Stimulated activated CD8-positive, alpha-beta memory T cell treated with anti-CD3 and anti-CD28 coated beads, Interleukin-15, amount 100 ng/mL, for 48 hours (primary cell): ENCODE data around the gene SLC26A1.
"Not testable (repeated sequence)": the region's sequence is repeated elsewhere in the genome, so short reads cannot be mapped to it uniquely, and the experiment has no call there.

ENCODE experiments used
- DNase-seq, 2 donors: peaks; one replicate each; pipeline ENCODE4 v3.0.0-alpha.2; 2020; ENCODE audit warnings: low read depth in 2 of 2

Gene SLC26A1

DNA sequence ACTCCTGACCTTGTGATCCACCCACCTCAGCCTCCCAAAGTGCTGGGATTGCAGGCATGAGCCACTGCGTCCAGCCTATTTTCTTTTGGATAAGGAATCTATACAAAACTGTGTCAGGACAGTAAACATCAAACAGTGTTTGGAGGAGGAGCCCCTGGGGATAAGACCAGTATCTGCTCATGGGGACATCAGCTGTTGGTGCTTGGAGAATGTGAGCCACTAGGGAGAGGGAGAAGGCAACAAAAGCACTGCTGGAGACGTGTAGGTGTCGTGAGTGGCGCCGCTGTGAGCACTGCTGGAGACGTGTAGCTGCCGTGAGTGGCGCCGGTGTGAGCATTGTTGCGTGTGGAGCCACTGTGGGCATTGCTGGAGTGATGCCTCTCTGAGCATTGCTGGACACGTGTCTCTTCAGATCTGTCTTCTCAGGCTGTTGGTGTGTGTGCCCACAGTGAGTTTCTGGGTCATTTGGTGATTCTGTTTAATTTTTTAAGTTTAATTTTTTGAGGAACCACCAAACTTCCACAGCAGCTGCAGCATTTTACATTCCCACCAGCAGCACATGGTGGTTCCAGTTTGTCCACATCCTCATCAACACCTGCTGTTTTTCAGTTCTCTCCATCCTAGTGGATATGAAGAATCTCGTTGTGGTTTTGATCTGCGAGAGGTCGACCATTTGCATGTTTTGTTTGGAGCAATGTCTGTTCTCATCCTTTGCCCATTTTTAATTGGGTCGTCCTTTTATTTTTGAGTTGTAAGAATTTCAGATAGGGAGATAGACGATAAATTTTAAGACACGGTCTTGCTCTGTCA is 38.8 kb downstream of the SLC26A1 start:
- no peak for DNase-seq

DNA sequence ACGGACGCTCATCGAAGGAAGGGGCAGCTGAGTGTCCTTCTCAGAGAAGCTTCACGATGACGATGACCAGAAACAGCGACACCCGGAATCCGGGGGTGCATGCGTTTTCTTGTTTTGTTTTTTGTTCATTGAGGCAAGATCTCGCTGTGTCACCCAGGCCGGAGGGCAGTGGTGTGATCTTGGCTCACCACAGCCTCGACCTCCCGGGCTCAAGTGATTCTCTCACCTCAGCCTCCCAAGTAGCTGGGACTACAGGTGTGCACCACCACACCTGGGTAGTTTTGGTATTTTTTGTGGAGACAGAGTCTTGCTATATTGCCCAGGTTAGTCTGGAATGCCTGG is 39.7 kb downstream of the SLC26A1 start:
- DNase-seq = no peak

DNA sequence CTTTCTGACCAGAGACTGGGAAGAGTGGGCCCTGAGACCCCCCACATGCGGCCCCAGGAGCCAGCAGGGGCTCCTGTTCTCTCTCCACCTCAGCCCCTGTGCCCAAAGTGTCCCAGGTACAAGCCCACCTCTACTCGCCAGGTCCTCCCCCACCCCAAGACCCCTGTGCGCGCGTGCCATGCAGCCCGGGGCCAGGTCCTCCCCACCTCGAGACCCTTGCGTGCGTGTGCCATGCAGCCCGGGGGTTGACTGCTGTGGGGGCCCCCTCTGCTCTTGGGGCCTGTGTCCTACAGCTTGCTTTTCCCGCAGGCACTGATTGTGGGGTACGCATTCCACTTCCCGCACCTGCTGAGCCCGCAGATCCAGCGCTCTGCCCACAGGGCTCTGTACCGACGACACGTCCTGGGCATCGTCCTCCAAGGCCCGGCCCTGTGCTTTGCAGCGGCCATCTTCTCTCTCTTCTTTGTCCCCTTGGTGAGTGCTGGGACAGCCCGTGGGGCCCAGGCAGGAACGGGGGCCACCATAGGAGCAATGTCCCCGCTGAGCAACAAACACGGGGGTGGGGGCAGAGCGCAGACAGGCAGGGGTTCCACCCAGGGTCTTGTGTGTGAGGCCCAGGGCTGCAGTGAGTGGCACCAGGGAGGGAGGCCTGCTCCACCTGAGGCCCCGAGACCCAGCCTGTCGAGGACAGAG is 40.2 kb downstream of the SLC26A1 start:
- no peak for DNase-seq

DNA sequence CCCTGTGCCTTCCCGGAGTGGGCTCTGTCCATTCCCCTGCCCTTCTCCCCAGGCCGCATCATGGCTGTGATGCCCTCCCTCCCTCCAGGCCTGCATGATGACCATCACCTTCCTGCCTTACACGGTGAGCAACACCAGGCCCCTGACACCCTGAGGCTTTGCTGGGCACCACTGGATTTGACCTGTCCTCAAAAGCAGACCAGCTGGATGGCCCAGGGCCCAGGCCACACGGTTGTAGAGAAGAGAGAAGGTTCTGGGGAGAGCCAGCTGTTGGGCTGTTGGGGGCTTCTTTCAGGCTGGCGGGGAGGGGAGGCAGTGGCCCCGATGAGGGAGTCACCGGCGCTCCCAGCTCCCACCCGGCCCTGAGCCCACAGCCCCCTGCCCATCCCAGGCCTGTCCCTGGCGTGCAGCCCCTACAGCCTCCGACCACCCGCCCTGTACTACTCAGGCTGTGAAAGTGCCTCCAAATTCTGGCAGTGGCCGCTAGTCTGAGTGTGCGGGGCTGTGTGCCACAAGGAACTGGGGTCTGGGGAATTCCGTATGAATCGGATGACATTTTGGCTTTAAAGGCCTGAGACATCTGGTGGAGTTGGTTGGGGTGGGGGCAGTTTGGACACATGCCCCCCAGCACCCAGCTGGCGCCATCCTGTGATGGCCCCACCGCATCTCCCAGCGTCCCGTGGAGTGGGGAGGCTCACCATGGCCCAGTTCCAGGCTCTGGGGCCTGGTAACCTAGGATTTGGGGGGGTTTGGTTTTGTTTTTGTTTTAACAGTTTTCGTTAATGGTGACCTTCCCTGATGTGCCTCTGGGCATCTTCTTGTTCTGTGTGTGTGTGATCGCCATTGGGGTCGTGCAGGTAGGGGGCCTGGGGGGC is 41.4 kb downstream of the SLC26A1 start:
- no peak for DNase-seq

- no peak for DNase-seq
These were observed 42.0 kb downstream of the SLC26A1 start for GRCh38 chr4:951186-951585.

- no peak for DNase-seq
These were observed 42.8 kb downstream of the SLC26A1 start for GRCh38 chr4:950136-951020.

DNA sequence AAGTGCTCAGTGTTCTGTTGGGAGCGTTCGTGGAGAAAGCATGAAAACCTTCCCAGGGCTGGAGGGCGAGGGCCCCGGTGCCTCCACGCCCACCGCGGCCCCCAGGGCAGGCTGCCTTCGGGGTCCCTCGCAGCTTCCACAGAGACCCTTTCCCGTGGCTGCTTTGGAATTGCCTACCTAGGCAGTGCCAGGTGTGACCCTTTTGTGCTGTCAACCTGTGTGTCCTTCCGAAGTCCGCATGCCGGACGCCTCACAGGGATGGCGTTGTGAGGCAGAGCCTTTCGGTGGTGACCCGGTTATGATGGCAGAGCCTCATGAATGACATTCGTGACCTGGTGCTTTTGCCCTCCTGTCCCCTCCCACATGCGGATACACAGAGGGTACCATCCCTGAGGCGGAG is 43.5 kb downstream of the SLC26A1 start:
- no peak for DNase-seq

GRCh38 chr4:948936-949300 is 44.3 kb downstream of the SLC26A1 start:
- no peak for DNase-seq

DNA sequence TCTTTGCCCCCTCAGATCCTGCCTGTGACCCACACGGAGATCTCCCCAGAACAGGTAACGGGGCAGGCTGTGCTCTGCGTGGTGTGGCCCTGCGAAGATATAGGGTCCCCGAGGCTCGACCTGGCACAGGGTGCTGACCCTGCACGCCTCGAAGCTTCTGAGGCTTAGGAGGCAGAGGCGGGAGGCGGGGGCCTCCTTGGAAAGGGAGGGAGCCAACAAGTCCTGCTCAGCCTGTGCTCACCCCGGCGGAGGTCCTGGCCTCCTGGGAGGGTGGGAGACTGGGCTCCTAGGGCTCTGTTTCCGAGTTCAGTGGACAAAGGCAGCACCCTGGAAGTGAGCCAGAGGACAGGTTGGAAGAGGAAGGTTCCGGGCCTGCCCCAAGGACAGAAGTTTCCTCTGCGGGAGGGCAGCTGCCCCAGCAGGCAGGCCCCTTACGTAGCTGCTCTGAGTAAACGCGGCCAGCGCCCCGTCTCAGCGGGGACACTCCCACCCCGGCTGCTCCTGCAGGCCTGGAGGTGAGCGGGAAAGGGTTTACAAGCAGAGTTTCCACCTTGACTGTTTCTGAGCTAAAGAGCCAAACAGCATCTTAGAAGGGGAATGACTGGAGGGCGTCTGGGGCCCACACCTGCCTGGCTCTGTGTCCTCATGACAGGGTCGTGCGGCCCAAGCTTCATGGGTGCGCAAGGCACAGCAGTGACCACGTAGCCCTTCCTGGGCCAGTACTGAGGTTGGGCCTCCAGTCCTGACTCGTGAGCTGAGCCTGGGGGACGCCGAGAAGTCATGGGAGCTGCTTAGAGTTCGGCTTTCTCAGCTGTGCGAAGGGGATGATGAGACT is 44.9 kb downstream of the SLC26A1 start:
- no peak for DNase-seq

DNA sequence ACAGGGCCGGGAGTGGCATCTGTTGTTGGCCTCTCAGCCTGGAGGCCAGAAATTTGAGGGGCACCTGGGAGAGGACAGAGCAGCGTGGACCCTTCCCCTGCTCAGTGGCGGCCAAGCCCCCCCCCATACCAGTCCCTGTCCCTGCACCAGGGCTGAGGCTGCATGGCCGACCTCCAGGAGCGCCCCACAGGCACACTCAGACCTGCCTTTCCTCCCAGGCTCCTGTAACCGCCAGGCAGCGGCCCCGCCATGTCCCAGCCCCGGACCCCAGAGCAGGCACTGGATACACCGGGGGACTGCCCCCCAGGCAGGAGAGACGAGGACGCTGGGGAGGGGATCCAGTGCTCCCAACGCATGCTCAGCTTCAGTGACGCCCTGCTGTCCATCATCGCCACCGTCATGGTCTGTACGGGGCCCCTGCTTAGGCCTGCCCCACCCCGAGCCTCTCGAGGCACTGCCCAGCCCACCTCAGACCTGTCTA is 45.7 kb downstream of the SLC26A1 start:
- DNase-seq = no peak

DNA sequence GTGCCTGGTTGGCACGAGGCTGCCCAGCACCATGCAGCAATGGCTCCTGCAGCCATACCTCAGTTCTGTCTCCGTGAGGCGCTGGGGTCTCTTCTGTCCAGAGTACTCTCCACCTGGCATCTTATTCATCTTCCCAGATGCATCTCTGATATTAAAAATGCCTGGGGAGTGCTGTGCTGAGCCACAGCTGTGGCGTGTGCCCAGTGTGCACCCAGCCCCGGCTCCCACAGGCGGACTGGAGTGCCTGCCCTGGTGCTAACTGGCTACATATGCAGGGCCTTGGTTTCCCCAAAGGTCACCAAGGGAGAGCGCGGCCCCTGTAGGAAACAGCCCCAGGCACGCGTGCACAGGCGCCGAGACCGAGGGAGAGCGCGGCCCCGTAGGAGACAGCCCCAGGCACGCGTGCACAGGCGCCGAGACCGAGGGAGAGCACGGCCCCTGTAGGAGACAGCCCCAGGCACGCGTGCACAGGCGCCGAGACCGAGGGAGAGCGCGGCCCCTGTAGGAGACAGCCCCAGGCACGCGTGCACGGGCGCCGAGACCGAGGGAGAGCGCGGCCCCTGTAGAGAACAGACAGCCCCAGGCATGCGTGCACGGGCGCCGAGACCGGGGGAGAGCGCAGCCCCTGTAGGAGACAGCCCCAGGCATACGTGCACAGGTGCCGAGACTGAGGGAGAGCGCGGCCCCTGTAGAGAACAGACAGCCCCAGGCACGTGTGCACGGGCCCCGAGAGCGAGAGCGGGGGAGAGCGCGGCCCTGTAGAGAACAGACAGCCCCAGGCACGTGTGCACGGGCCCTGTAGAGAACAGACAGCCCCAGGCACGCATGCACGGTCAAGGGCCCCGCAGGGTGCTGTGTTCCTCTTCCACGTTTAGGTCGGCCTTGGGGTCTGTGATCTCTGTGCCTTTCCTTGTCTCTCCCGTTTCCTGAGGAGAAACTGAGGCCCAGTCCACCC is 46.4 kb downstream of the SLC26A1 start:
- DNase-seq = no peak

DNA sequence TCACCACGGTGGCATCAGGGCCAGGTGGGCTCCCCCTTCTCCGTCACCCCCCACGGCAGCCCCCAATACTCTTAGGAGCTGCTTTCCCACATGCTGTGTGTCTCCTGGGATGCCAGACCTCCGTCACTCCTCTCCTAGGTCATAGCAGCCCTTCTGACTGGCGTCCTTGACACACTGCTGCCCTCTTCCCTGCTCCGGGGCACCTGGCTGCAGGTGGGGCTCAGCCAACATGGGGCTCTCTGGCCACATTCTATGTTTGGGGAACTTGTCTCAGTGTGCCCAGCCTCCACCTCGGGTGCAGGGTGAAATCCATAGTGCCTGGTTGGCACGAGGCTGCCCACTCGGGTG is 47.1 kb downstream of the SLC26A1 start:
- DNase-seq = no peak

- DNase-seq = no peak
These were observed 47.7 kb downstream of the SLC26A1 start for GRCh38 chr4:945274-946102.

DNA sequence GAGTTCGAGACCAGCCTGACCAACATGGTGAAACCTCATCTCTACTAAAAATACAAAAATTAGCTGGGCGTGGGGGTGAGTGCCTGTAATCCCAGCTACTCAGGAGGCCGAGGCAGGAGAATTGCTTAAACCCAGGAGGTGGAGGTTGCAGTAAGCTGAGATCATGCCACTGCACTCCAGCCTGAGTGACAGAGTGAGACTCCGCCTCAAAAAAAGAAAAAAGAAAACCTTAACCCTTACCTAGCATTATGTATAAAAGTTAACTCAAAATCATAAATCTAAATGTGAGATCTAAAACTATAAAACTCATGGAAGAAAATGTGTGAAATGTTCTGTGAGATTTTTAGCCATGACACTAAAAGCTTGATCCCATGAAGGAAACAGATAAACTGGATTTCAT is 53.7 kb downstream of the SLC26A1 start:
- DNase-seq = not testable (repeated sequence)
